HG03460 (cell line): ENCODE results near the gene LIN28B.

Experiments
- ATAC-seq: cut with Tn5 transposase; IDR thresholded peaks from one replicate; pipeline ENCODE4 v1.9.1; 2021; ENCODE audit not compliant: unreplicated experiment

The LIN28B gene

DNA sequence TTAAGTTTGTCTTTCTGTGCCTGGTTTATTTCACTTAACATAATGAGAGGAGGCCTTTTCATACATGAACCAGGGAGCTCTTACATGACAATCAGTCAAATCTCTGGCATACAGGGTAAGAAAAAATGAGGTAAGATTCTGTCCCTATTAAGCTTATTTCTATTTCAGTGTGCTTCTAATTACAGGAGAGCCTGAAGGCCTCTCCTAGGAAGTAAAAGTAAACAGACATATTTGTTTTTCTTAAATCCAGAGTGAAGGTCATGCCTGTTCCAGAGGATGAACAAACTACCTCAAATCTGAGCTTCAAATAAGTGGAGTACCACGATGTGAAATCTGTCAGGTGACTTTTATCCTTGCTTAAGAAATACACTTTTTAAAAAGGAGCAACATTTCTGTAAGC lies 150.3 kb downstream of the LIN28B start:
- no peak for ATAC-seq

DNA sequence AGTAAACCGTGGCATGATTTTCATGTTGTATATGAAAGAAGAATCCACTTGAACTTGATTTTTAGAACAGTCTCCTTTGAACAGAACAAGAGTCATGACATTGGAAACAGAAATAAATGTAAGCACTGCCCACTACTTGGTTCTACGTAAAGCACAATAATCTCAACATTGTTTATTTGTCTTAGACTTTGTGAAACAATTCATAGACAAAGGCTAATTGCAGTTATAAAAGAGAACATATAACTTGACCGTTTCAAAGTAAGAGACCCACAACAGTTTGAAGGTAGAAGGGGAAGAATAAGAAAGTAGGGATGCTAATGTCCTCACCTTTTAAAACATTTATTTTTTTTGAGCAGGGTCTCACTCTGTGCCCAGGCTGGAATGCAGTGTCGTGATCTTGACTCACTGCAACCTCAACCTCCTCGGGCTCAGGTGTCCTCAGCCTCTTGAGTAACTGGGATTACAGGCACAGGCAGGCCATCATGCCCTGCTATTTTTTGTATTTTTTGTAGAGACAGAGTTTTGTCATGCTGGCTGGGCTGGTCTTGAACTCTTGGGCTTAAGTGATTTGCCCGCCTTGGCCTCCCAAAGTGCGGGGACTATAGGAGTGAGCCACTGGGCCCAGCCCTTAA lies 151.8 kb downstream of the LIN28B start:
- no peak for ATAC-seq

DNA sequence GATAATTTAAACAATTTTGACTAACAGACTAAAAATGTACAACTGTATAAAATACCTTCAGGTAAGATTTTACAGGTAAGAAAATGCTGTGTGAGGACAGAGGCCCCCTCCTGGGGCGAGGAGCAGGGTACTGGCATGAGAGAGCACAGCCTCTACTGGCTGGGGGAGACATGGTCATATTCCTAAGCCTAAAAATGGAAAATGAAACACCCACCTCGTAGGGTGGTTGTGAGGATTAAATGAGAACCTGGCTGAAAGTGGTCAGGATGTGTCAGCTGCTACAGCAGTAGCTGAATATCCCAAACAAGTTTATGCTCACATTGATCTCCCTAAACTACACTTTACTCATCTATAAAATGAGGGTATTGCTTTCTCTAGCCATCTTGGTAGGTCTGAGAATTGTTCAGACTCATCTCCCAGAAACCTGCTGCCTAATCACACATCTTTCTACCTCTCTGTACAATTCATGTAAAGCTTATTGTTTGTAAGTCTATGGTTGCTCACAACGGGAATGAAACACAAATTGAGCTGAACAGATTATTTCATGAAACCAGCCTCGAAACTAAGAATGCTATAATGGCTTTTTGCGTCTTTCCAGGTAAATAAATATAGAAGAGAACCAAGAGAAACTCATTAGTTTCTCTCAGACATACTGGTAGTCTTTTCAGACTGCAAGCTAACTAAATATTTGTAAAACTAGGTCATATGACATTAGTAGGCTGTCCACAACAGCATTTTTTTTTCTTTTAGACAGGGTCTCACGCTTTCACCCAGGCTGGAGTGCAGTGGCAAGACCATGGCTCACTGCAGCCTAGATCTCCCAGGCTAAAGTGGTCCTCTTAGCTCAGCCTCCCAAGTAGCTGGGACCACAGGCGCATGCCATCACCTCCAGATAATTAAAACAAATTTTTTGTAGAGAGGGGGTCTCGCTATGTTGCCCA lies 153.3 kb downstream of the LIN28B start:
- no peak for ATAC-seq

DNA sequence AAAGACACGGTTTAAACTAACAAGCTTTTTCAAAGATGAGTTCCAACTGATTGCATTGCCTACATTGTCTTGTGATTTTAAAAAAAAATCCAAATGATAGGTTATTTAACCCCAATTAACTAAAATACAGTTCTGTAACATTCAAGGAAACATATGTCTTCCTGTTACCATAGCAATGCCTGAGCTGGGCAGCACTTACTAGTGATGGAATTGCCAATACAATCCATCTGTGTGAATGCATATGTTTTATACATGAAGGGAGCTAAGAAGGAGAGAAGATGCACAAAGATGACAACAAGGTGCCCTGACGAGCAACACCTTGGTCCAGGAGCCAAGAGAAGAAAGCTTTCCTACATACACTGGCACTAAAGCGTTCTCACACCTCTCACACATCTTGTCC lies 154.2 kb downstream of the LIN28B start:
- no peak for ATAC-seq

DNA sequence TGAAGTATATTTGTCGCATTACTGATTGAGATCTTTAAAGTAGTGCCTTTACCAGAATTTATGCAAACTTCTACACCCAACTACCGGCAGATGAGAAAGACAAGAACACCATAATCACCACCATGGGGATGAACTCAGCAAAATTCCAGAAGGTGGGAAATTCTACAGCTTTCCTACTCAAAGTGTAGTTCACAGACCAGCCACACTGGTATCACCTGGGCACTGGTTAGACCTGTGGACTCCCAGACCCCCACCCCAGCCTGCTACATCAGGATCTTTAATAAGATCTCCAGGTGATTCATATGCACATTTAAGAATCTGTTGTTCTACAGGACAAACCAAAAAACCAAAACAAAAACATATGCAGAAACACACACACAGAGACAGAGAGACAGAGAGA lies 155.0 kb downstream of the LIN28B start:
- ATAC-seq = no peak

DNA sequence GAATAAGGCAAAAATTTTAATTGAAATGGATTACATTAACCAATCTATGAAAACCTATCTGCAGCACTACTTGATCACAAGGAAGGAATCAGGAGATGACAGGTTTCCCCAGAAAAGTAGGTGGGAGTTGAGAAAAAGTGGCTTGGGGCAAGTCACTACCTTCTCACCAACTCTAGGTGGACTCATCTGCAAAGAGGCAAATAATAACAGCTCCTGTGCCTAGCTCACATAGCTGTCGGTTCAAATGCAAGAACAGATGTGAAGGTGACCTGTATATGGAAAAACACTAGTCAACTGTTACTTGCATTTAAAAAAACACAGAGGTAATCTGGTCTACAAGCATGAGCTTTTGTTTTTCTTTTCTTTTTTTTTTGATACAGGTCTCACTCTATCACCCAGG lies 155.7 kb downstream of the LIN28B start:
- no peak for ATAC-seq

DNA sequence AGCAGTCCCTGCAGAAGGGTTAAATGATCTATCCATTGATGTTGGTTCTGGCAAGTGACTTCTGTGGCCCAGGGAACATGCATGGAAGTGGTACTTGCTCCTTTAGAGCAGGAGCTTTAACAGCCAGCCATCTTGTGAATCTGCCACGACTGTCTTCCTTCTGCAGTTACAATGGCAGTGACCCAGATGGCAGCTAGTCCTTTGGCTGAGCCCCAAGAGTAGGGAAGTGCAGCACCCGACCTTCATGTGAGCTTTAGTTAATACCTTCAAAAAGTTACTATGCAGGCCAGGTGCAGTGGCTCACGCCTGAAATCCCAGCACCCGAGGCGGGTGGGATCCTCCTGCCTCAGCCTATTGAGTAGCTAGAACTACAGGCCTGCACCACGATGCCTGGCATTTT lies 156.5 kb downstream of the LIN28B start:
- no peak for ATAC-seq

DNA sequence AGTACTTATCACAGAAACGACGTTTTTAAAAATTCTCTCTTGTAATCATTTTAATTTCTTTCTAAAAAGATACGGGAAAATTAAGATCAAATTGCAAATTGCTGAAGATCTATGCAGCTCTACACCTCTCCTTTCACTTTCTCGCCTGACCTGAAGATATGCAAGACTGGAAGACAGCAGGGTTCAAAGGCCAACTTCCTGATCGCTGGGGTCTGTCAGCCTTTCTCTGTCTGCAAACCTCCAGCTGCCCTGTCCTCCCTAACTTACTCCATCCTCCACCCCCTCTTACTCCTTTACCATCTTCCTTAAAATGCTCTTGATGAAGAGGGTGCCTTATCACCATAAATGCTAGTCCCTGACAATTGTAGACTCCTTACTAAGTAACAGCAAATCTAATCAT lies 159.2 kb downstream of the LIN28B start:
- ATAC-seq = no peak

DNA sequence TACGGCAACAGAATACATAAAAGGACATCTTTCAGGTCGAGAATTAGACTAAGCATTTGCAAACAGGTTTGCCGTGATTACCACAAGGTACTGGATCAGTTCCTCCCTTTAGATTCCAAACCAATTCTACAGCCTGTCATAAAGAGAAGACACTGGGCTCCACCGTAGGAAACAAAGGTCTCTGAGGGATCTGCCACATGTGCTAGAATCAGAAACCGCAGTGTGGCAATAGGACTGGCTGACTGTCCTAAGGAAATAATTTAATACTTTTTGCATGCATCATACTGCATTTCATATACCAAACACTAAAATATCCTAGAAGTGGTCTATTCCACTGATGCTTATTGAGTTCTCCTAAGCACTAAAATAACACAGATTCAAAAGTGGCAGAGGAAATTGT lies 163.7 kb downstream of the LIN28B start:
- ATAC-seq = no peak

DNA sequence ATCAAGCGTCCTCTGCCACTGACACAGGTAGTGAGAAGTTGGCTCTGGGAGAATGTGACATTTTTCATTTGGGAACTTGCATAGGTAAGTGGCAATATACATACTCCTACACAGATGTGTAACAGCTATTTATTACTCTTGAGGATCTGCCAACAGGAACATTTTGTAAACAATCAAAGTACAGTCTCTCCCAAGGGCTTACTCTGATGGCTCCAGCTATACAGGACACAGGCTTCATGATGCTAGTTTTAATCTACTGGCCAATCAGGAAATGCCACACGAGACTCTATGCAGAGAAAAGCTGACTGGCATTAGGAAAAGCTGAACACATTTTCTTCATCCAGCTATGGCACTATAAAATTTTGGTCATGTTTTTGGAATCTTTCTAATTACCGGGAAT lies 165.1 kb downstream of the LIN28B start:
- ATAC-seq = no peak

DNA sequence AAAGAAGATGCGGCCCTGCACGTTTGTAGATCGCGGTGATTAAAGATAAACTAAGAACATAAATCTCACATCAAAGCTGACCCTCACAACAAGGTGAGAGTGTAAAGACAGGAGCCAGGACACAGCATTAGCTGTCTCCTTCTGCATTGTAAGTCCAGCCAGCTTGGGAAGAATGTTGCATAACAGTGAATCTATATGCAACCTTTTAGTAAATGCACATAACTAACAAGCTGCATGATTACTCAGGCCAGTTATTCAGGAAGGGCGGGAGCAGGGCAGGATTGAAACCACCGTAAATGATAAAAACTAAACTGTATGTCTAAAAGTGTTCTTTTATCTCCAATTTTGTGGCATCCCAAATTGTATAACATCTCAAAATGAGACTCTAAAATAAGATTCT lies 165.8 kb downstream of the LIN28B start:
- no peak for ATAC-seq
